GM21619 (cell line): ENCODE measurements around the gene HOXD10.

Source experiments
- ATAC-seq: cut with Tn5 transposase; IDR thresholded peaks from one replicate; pipeline ENCODE4 v1.9.1; 2021; ENCODE audit not compliant: unreplicated experiment

HOXD10 gene

DNA sequence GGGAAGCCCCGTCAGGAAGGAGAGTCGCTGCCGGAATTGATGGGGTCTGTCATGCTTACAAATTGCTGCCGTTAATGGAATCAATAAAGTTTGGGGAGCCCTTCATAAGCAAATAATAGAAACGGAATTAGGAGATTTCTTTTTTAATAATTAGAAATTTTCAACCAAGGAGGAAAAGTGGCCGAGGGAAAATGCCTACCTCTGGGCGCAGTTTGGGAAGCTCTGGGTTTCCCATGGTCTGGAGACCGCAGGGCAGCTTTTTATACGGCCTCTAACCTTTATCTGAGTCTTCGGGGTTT is 34.1 kb upstream of the HOXD10 start:
- ATAC-seq, result no peak

DNA sequence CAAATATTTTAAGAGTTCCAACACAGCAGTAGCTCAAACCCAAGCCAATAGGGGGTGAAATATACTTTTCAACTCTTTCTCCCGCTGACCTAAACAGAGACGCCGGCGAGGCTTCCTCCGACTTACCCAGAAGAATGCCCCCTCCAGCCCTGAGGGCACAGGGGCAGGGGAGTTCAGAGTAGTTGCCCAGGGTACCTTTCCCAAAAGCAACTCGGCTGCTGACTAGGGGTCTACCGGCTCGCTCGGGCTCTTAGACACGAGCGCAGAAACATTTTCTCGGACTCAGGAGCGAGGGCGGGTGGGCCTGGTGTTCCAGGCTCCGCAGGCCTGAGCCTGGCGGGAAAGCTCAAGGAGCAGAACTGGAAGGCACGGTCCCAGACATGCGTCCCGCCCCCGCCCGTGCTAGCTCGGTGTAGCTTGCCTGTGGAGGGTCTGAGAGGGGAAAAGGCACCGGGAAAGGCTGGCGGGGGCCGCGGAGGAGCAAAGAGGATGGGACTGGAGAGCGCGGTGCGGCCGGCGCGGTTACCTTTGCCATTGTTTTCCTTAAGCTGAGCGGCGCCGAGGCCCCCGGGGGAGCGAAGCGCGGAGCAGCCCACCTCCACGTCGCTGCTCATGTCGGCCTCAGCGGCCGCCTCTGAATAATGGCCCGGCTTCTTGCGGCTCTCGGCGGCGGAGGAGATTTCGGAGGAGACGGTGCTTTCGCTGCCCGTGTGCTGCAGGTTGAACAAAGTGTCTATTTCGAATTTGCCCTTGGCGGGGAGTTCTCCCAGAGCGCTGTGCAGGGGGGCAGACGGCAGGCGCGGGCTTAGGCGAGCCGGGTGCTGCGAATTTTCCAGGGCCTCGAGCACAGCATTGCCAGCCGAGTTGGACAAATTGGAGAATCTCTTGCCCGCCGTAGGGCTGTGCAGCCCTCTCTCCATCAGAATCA is 33.5 kb upstream of the HOXD10 start:
- ATAC-seq, result no peak

DNA sequence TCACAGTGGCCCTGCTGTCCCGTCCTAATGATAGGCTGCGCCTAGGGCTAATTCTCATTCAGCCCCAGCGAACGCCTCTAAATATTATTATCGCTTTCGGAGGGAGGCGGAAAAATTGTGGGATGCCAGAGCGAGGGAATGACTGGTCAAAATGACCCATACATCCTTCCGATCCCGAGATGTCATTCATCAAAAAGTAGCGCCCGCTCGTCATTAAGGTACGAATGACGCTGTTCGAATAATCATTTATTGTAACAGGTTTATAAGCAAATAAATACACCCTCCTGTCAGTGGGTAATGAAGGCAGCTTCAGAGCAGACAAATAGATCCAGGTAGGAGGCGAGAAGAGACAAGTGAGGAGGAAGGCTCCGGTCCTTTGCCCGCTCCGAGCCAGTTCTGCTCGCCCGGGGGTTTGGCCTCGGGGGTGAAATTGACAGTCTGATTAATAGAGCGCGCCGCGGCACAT is 32.7 kb upstream of the HOXD10 start, which contains the start of gene EVX2:
Gene EVX2 (minus strand): TSS at position 167 of the 466 bp plus-strand sequence. CDS start 186 bp downstream, outside the sequence.
- no peak for ATAC-seq

DNA sequence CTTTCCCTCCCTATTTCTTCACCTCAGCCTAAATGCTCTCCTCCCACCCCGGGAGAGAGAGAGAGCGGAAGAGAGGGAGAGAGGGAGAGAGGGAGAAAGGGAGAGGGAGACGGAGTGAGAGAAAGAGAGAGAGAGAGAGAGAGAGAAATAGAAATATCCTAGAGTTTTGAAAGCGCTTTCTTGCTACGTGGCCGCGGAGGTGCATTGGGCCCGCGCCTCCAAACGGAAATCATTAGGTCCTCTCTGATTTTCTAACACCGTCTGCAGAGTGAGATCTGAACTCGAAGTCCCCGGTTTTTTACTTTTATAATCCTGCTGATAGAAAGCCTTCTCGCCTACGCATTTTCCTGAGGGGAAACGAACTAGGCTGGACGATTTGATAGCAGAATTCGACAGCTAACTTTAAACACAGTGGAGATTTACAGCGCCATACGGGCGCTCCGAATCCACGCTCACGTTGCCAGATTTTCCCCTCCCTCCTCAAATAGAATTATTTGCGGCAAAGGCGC is 31.9 kb upstream of the HOXD10 start:
- ATAC-seq, result no peak

DNA sequence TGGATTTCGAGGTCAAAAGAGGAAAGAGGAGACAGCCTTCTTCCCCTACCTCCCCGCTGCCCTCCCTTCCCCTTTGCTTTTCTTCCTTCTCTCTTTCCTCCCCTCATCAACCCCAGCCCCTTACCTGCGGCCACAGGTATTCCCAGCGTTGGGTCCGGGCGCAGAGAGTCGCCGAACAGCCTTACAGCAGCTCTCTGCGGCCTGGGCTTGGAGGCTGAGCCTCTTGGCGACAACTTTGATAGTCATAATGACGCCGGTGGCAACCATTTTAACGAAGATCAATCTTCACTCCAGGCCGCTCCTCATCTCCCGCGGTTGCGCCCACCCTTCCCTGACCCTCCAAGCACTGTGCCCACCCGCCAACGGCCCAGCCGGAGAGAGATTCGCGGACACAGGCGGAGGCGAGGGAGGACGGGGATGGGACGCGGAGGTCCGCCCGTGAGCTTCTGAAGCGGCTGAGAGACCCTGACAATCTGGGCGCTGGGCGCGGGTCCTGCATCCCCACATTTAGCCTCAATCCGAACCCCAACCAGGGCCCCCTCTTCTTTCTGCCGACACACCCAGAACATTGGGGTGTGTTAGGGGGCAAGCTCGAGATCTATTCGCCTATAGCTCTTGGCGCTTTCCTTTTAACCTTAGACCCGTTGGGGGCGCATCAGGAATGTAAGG is 31.3 kb upstream of the HOXD10 start:
- ATAC-seq, result no peak

DNA sequence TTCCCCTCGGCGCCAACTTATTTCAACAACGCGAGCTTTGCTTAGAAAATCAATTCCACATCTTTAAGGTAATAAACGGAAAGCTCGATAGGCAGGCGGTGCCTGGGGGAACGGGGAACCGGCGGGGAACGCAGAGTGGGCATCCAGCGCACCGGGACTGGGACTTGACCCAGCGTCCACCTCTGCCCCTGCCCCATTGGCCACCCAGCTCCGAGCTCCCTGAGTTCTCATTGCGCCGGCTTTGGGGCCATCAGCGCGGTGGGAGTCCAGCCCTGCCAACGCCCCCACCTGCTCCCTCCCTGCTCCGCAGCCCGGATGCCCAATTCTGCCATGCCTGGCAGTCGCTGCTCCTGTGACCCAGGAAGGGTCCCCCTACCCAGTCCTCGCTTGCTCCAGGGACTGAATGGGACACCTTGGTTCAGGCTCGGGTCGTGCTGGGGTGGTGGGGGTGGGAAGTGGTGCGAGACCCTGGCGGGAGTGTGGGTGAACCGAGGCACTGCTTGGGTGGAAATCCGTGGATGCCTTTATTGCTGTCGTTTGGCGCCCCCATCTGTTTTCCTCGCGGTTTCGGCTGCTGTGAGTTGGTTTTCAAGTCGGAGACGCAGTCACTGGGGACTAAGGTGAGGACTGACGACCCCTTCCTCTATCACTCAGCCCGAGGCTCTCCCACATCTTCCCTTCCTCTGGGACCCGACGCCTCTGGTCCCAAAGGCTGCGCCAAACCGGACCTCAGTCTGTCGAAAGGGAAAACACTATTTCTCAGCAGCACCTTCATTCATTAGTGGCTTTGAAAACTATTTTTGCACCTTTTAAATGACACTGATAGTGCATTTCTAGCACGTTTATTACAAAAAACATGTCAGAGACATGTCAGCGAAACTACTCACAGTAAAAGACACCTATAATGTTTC is 30.5 kb upstream of the HOXD10 start:
- no peak for ATAC-seq

DNA sequence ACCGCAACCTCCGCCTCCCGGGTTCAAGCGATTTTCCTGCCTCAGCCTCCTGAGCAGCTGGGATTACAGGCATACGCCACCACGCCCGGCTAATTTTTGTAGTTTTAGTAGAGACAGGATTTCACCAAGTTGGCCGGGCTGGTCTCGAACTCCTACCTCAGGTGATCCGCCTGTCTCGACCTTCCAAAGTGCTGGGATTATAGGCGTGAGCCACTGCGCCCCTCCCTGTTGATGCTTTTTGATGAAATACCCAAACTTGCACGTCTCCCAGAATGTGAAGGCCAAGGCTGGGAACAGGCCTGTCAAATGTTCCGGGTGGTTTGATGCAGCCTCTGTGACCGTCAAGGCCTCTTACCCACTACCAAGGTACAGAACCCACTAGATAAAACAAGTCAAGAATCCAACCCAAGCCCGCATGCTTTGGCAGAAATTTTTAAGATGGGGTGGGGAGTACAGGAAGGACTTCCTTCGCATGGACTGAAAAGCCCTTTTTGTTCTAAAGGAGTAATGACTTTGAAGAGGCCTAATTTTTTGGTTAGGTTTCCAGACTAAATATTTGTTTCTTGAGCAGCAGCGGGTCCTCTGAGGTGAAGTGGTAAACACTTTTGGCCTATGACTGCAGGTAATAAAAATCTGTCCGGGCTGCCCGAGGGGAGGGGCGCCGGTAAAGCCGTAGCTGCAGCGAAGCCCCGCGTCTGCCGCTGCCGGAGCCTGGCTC is 29.1 kb upstream of the HOXD10 start:
- no peak for ATAC-seq

DNA sequence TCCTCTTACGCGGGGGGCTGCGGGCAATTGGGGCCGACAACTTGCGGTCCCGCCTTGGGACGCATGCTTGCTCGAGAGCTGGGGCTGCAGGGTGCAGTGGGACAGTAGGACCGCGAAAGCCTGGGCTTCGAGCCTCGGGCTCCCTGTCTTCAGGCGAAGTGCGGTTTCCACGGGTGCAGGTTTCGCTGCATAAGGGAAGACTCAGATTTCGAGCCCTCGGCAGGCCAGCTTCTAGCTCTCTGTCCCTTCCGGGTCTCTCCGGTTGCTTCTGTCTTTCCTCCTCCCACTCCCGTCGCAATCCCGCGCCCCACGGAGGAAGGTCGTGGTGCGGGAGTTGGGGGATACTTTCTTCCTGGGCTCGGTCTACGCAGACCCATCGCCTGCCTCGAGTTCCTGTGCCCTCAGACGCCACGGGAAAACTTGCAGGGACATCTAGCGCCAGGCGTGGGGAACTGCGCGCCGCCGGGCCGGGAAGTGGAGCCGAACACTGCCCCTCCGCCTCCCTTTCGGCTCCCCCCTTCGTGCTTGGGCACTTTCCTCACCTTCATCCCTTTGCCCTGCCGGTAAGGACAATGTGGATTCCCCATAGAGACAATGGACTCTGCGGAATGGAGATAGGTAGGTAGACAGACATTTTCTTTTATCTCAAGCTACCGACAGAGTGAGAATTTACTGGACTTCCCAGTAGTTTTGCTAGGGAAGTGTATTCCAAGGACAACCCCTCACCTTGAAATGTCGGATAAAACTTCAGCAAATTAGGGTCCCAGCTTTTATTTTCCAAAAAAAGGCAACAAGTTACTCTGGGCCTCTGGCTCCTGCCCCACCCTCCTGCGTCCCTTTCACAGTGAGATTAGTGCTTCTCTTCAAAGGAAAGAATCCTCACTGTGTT is 28.3 kb upstream of the HOXD10 start:
- ATAC-seq, result no peak

DNA sequence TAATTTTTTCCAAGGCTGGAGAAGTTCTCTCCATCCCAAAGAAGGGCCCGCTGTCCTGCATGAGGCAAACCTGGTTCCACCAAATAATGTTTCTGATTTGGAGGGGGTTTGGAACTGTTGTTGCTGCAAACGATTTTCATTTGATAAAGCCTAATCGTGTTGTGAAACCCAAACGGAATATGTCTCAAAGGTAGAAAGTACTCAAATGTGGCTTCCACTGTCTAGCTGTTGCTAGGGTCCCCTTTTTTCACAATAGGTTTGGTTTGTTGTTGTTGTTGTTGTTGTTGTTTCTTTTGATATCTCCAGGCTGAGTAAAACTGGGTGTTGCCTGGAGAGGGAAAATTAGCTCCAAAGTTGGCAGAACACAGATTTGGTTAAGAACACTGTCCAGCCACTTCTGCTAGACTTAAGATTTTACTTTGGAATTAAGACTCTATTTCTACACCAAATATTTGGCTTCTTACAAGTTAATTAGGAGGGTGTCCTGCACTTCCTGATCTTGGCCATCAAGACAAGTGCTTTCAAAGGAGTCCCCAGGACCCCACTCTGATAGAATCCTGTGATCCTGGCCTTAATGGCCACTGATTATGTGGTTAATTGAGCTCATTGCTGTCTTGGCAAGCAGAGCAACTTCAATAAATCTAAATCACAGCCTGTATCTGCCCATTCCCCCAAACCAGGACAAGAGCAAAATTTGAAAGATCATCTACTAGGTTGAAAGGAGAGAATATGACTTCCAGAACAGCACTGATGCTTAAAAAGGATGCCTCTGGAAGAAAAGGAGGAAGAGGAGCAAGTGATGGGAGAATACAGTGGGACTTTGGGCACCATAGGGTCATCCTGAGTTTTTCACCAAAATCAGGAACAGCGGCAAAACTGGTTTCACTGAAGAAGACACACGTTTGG is 27.4 kb upstream of the HOXD10 start:
- ATAC-seq, result no peak

DNA sequence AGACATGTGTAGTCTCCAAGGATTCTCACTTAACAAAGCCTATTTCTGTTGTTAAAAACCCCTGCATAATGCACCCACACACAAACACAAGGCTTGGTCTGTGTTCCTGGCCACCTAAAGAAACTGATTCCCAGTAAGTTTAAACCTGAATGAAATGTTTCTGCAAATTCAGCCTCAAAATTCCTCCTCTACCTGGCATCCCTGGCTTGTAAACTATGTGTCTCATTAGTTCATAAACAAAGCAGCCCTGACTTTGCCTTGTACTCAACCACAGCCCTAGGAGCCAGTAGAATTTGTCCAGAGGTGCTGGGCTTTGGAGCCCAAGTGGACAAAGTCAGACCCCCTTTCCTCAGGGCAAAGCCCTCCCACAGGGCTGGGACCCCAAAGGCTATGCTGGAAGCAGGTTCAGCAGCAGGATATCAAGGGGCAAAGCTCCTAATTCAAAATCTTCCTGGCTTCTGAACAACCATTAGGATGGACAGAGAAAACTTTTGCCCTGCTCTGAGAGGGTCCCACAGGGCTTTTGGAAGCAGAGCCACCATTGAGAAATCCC is 26.7 kb upstream of the HOXD10 start:
- ATAC-seq, result no peak

DNA sequence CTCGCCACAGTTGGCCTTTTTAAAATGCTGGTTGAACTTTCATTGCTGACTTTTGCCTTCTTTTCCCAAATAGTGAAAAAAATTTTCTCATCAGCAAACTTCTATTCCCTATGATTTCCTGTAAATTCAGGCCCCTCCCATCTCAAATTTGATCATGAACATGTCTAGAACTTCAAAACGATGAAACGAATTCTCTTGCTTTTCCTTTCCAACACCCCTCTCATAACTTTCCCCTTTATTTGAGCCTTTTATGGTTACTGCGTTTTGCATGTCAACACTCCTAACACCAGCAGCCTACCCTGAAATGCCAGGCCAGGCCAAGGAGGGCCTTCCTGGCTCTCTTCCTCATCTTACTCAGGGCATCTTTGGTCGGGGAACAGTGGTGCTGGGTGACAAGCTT is 25.7 kb upstream of the HOXD10 start:
- ATAC-seq, result no peak

DNA sequence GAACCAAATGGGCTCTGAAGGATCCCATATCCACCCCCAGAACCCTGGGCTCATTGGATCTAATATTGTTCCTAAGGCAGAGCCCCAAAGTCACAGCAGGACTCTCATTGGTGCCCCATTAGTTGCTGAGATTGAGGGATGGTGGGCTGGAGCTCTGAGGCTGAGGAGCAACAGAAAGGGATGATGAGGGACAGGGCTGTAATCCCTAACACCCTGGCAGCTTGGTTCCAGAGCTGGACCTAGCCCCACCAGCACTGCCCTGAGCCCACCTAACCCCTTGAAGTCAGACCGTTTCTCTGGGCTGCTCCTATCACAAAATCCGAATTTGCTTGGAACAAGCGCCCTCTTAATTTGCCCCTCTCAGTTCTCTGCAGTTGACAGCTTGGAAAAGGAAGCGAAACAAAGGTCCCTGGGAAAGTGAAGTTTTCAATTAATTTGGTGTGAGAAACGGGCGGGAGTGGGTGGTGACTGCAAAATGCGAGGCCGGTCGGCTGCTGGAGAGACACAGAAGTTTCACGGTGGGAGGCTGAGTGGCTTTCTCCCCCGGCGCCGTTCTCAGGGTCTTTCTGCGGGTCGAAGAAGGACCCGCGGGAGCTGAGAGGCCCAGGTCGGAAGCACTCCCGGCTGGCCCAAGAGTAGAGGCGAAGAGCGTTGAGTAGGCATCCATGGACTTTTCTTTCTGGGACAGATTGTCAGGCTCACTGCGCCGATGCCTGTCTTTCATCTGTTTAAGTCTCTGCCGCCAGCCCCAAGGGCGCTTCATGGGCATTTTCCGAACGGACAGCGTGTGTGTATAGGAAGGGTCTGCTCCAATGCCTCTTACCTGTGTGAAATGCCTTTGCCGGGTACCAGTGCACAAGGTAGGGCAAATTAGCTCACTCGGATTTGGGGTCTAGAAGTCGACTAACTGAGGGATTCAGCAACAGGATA is 25.0 kb upstream of the HOXD10 start:
- ATAC-seq, result no peak

DNA sequence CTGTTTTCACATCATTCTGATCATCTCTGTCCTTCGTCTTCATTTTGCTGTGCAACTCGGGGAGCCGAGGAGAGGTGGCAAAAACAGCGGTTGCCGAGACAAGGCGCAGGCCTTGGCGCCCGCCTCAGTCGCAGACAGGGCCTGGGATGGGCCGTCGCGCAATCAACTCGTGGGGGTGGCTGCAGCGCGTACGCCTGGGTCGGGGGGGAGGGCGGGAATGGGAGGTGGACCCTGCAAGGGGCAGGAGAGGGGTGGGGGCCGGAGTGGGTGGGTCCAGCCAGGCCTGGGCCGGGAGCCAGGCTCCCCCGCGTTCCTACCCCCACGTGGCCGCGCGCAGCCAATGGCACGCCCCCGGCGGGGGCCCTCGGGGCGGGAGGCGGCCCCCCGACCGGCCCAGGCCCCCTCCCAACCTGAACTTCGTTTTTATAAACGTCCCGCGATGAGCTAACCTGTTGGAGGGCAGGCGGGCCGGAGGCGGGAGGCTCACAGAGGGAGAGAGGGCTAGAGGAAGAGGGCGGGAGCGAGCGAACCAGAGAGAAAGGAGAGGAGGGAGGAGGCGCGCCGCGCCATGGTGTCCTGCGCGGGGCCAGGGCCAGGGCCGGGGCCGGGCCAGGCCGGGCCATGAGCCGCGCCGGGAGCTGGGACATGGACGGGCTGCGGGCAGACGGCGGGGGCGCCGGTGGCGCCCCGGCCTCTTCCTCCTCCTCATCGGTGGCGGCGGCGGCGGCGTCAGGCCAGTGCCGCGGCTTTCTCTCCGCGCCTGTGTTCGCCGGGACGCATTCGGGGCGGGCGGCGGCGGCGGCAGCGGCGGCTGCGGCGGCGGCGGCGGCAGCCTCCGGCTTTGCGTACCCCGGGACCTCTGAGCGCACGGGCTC is 24.1 kb upstream of the HOXD10 start, which contains the start of gene HOXD13:
Gene HOXD13 (plus strand): TSS at position 452 of the 875 bp plus-strand sequence. CDS start 170 bp downstream, at position 622.
- ATAC-seq, result no peak

DNA sequence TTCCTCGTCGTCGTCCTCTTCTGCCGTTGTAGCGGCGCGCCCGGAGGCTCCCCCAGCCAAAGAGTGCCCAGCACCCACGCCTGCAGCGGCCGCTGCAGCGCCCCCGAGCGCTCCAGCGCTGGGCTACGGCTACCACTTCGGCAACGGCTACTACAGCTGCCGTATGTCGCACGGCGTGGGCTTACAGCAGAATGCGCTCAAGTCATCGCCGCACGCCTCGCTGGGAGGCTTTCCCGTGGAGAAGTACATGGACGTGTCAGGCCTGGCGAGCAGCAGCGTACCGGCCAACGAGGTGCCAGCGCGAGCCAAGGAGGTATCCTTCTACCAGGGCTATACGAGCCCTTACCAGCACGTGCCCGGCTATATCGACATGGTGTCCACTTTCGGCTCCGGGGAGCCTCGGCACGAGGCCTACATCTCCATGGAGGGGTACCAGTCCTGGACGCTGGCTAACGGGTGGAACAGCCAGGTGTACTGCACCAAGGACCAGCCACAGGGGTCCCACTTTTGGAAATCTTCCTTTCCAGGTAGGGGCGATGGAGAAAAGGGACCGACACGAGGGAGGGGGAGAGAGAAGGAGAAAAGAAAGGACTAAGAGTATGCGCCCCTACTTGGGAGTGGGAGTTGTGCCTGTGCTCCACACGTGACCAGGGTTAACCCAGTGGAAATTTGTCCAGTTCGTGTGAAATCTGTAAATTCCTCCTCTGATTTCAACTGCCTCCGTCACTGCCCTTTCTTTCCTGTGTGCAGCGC is 23.3 kb upstream of the HOXD10 start:
- no peak for ATAC-seq

DNA sequence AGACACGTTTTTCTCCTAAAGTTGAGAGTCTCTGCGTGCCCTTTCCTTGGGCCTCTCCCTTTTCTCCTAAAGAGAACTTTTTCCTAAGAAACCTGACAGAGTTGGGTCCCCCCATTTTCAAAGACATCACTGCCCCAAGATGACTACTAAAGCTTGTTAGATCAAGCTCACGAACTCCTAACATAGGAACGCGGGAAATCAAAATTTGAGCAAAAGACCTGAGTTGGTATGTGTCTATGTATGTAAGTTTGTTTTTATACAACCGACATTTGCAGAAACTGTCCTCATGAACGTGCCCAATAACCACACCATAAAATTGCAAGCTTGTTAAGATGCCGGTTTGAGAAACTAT is 22.7 kb upstream of the HOXD10 start:
- no peak for ATAC-seq
